GM19395 (cell line): ENCODE data around the gene IL10.

Experiments
- ATAC-seq: cut with Tn5 transposase; IDR thresholded peaks from one replicate; pipeline ENCODE4 v1.9.1; 2021; ENCODE audit warnings: mild to moderate bottlenecking, moderate library complexity; ENCODE audit not compliant: unreplicated experiment

IL10 gene

GRCh38 chr1:206772243-206772937, at the start of gene IL10:
Gene IL10 (minus strand): TSS chr1:206772494. CDS start chr1:206772435, 59 bp downstream.
- ATAC-seq, result no peak

- ATAC-seq, result no peak
These were observed 49.2 kb upstream of the IL10 start for GRCh38 chr1:206821493-206821892.

- ATAC-seq, result peak; percentile 82
These were observed 44.3 kb upstream of the IL10 start for GRCh38 chr1:206816390-206817287.

GRCh38 chr1:206814716-206815341, 42.5 kb upstream of the IL10 start:
- peak; percentile 42 for ATAC-seq

- no peak for ATAC-seq
These were observed 40.2 kb upstream of the IL10 start for GRCh38 chr1:206812471-206812870.

GRCh38 chr1:206809504-206810084, 37.3 kb upstream of the IL10 start:
- ATAC-seq, result no peak

- ATAC-seq, result no peak
These were observed 36.3 kb upstream of the IL10 start for GRCh38 chr1:206808615-206809014.

GRCh38 chr1:206805357-206805756, 33.1 kb upstream of the IL10 start:
- no peak for ATAC-seq

GRCh38 chr1:206804156-206804737, 32.0 kb upstream of the IL10 start:
- no peak for ATAC-seq

GRCh38 chr1:206803221-206803730, 31.0 kb upstream of the IL10 start:
- ATAC-seq, result peak; percentile 99

- ATAC-seq, result no peak
These were observed 30.1 kb upstream of the IL10 start for GRCh38 chr1:206802401-206802800.

GRCh38 chr1:206801467-206801866, 29.2 kb upstream of the IL10 start:
- no peak for ATAC-seq

- no peak for ATAC-seq
These were observed 28.6 kb upstream of the IL10 start for GRCh38 chr1:206800891-206801290.

GRCh38 chr1:206800411-206800810, 28.1 kb upstream of the IL10 start:
- no peak for ATAC-seq

- ATAC-seq, result no peak
These were observed 27.0 kb upstream of the IL10 start for GRCh38 chr1:206799311-206799710.

- no peak for ATAC-seq
These were observed 26.2 kb upstream of the IL10 start for GRCh38 chr1:206798384-206798996.

- no peak for ATAC-seq
These were observed 25.5 kb upstream of the IL10 start for GRCh38 chr1:206797534-206798383.

- ATAC-seq, result no peak
These were observed 24.7 kb upstream of the IL10 start for GRCh38 chr1:206796981-206797402.

- no peak for ATAC-seq
These were observed 23.8 kb upstream of the IL10 start for GRCh38 chr1:206796116-206796515.
